NCI-H69 (cell line): Measurements from ENCODE around the gene SLC10A4.
A peak's percentile ranks its signal among the peaks of the same experiment; 100 is the strongest.

Experiments used
- DNase-seq: peaks from one replicate; lab custom pipeline; 2025; lab: John Stamatoyannopoulos, UW

The SLC10A4 gene

DNA sequence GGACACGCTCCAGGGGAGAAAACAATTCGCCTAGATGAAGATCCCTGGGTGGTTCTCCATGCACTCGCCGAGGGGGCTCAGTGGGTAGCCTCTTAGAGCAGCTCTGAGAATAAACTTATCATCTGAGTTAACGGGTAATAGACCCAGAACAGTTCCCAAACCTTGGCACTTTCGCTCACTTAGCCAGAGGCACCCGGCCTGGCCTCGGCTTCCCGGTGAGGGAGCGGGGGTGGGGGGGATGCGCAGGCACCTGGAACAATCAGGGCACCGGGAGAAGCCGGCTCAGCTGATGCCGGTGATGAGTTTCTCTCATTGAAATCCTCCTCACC is 6.5 kb downstream of the SLC10A4 start:
- no peak for DNase-seq

DNA sequence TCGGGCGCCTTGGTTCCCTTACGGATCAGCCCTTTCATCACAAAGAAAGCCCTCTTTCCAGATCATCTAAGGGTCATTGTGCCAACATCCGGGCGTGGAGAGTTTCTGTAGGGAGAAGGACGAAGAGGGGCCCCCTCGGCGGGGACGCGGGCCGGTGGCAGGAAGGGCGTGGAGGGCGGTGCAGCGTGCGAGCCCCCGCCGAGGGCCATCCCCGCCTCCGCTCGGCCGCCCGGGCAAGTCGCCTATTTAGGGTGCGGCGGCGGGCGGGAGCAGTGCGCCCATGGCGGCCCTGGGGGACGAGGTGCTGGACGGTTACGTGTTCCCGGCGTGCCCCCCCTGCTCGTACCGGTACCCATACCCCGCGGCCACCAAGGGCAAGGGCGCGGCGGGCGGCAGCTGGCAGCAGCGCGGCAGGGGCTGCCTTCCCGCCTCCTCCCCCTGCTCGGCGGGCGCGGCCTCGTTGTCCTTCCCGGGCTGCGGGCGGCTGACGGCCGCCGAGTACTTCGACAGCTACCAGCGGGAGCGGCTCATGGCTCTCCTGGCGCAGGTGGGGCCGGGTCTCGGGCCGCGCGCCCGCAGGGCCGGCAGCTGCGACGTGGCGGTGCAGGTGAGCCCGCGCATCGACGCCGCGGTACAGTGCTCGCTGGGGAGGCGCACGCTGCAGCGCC is 7.0 kb downstream of the SLC10A4 start, which contains the start of gene ZAR1:
TSS of gene ZAR1 (plus strand) at position 241 of the 668 bp plus-strand sequence. CDS start at position 281, 40 bp downstream.
- peak; percentile 45 for DNase-seq

DNA sequence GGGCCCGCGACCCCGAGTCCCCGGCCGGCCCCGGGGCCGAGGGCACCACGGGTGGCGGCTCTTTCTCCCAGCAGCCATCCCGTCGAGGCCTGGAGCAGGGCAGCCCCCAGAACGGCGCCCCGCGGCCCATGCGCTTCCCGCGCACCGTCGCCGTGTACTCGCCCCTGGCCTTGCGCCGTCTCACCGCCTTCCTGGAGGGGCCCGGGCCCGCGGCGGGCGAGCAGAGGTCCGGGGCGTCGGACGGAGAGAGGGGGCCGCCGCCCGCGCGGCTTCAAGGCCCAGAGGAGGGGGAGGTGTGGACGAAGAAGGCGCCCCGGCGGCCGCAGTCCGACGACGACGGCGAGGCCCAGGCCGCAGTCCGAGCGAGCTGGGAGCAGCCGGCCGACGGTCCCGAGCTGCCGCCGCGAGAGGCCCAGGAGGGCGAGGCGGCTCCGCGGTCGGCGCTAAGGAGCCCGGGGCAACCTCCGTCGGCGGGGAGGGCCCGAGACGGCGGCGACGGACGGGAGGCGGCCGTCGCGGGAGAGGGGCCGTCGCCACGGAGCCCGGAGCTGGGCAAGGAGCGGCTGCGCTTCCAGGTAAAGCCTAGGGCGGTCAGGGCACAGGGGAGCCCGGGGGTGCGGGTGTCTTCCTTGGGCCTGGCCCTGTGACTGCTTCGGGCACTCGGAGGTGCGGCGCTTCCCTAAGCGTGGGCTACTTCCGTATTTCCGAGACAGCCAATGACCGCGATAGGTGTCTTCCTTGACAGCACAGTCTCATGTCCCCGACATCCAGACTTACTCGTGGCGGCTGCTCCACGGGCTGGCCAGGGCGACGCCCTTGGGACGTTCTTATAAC is 7.8 kb downstream of the SLC10A4 start:
- no peak for DNase-seq

GRCh38 chr4:48491514-48492176 is 8.5 kb downstream of the SLC10A4 start:
- no peak for DNase-seq

DNA sequence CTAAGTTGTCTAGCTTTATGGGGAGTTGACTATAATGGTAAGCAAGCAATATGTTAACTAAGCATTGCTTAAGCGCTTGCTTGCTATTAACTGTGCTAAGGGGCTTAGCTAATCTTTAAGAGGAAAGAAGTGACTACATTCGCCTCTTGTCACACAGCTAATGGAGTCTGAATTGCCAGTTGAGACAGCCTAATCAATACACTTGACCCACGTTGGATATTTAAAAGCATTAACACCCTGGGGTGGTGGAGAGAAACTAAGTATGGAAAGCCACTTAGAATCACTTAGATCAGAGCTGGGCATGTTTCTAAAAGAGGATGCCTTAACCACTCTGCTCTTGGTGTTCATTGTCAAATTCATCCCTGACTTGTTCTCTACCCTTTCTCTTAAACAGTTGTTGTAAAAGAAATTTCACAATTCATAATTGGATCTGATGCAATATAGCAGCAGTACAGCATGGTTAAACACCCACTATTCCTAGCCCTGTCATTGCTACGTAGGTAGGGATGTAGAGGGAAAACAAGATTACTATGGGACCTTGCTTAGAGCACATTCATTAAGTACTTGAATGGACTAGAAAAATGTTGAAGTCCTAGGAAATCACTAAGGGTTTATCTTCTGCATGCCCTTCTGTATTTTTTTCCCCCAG is 10.4 kb downstream of the SLC10A4 start:
- no peak for DNase-seq

DNA sequence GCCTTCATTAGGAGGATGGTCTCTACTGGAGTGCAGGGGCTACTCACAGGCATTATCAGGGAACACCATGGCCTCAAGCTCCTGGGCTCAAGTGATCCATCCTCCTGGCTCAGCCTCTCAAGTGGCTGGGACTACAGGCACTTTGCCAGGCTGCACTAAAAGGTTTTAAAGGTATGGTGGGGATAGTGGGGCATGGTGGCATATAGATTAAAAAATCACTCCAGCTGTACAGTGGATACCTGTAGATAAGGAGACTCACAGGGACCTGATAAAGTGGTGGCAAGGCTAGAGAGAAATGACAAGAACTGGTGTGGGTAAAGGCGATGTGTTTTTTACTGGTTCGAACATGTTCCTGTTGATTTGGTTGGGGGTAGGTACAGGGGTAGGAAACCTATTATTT is 12.8 kb downstream of the SLC10A4 start:
- DNase-seq = no peak

DNA sequence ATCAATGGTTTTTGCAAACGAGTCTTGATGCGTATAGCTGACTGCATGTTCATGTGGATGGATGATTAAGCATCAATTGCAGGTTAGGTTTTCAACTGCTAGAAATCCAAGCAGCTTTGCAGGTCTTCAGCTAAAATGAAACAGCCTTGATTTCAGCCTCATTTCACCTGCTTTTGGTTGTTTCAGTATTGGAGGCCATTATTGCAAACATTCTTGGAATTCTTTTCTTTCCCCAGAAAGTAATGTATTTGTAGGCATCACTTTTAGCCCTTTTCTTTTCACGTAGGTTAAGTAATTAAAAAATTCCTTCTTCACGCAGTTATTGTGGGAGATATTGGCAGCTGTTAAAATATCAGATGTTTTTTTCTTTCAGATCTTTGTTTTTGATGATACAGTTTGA is 15.8 kb downstream of the SLC10A4 start:
- DNase-seq = no peak

- DNase-seq = no peak
Measured at GRCh38 chr4:48499551-48500066, 16.5 kb downstream of the SLC10A4 start.

DNA sequence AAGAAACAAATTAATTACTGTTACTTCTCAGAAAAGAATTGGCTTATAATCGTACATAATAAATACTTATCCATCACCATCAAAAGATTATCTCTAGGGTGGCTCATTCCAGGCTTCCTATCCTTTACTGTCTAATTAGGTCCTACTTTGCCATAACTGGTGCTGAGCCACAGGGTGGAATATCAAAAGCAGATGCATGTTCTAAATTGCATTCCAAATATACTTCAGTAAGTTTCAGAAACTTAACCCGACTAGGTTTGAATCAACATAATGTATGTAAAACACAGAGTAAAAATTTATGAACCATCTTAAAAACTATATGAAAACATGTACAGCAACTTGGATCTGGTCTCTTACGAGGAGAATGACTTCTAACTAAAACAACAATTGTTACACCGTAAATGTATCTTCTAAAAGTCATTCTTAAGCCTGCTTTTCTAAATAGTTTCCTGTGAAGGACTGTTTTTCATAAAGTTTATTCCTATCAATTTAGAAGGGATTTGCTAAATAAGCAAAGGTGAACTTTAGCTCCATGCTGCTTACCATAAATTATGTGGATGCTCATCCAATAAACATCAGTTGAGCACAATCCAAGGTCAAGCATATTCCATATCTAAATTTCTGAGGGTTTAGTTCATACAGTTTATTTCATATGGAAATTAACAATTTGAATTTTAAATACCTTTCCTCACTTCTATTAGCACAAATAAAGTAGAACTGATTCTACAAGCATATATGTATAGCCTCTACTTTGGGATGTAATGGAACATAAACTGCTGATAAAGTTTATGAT is 20.3 kb downstream of the SLC10A4 start:
- DNase-seq = no peak

- no peak for DNase-seq
Measured at GRCh38 chr4:48504026-48504330, 20.8 kb downstream of the SLC10A4 start.

DNA sequence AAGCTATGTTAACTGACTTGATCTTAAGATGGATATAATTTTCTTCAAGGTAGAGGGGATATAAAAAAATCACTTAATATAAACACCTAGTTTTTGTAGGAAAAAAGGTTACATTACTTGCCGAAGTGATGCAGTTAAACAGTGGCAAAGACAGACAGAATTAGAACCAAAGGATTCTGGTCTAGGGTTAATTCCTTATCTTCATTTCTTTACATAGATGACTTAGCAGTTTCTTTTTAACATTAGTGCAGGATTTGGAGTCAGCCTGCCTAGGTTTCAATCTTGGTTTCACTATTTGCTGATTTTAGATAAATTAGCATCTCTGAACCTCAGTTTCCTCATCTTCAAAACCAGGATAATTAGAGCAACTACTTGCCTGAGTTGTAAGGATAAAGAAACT is 21.2 kb downstream of the SLC10A4 start:
- DNase-seq = no peak

DNA sequence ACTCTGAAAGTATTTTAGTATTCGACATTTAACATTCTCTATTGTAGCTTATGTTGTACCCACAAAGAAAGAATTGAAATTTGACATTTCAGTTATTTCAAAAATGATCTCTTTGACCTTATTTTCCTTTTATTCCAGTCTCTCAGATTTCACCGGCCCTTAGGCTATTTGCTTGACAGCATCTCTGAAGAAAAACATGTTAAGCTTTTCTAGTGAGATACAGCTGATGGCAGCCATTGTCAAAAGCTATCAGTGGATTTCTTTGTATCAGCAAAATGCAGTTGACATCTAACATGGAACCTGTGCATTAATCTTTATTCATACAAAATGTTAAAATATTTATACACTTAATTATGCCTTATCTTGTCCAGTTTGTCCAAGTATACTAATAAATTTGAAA is 23.6 kb downstream of the SLC10A4 start:
- DNase-seq = no peak

- no peak for DNase-seq
Measured at GRCh38 chr4:48509543-48509942, 26.4 kb downstream of the SLC10A4 start.

GRCh38 chr4:48518143-48518542 is 35.0 kb downstream of the SLC10A4 start:
- no peak for DNase-seq

GRCh38 chr4:48526406-48526805 is 43.3 kb downstream of the SLC10A4 start:
- DNase-seq = no peak

- DNase-seq = peak; percentile 74
Measured at GRCh38 chr4:48538358-48538757, 55.2 kb downstream of the SLC10A4 start.
